NCI-H187 (cell line): ENCODE measurements around the gene EXOC3.

Experiments used
- DNase-seq, 2 experiments: peaks; one replicate each; lab custom pipeline; 2025; lab: John Stamatoyannopoulos, UW

EXOC3 gene

GRCh38 chr5:425714-426113, 17.3 kb upstream of the EXOC3 start:
- DNase-seq: no peak

GRCh38 chr5:426392-426976, 16.5 kb upstream of the EXOC3 start:
- no peak for DNase-seq

GRCh38 chr5:427415-428087, 15.4 kb upstream of the EXOC3 start:
- no peak for DNase-seq

GRCh38 chr5:428219-428618, 14.8 kb upstream of the EXOC3 start:
- no peak for DNase-seq

- DNase-seq: no peak
Measured at GRCh38 chr5:428754-429452, 14.1 kb upstream of the EXOC3 start.

GRCh38 chr5:429453-430188, 13.4 kb upstream of the EXOC3 start:
- no peak for DNase-seq

- no peak for DNase-seq
Measured at GRCh38 chr5:430214-430925, 12.6 kb upstream of the EXOC3 start.

- no peak for DNase-seq
Measured at GRCh38 chr5:431001-431710, 11.8 kb upstream of the EXOC3 start.

- DNase-seq: no peak
Measured at GRCh38 chr5:431711-432050, 11.3 kb upstream of the EXOC3 start.

GRCh38 chr5:432201-432927, 10.6 kb upstream of the EXOC3 start:
- DNase-seq: no peak

- no peak for DNase-seq
Measured at GRCh38 chr5:432928-433791, 9.8 kb upstream of the EXOC3 start.

GRCh38 chr5:433836-434235, 9.1 kb upstream of the EXOC3 start:
- no peak for DNase-seq

GRCh38 chr5:434443-435146, 8.4 kb upstream of the EXOC3 start:
- DNase-seq: no peak

GRCh38 chr5:435156-435790, 7.7 kb upstream of the EXOC3 start:
- DNase-seq: no peak

- no peak for DNase-seq
Measured at GRCh38 chr5:435961-436640, 6.9 kb upstream of the EXOC3 start.

- no peak for DNase-seq
Measured at GRCh38 chr5:436641-436975, 6.4 kb upstream of the EXOC3 start.

GRCh38 chr5:437281-437771, 5.7 kb upstream of the EXOC3 start:
- no peak for DNase-seq

- no peak for DNase-seq
Measured at GRCh38 chr5:438481-438981, 4.4 kb upstream of the EXOC3 start.
